ENCODE measurements around the gene ANKRD52.

DNA sequence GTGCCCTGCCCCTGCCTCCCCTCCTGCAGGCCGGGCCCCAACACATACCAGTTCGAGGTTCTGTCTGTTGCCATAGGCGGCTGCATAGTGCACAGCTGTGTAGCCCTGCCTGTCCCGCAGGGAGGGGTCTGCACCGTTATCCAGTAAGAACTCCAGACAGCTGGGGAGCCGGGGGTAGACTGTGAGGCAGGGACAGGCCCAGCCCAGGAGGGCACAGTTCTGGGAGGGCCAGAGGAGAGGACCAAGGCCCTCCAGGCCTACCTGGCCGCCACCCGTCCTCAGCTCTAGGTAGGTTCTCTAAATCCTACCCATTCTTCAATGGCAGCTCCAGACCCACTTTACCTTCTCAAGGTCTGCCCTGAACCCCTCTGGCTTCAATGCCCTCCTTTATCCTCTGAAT is 9.5 kb downstream of the ANKRD52 start:
- TF ChIP-seq, protein P1, sequence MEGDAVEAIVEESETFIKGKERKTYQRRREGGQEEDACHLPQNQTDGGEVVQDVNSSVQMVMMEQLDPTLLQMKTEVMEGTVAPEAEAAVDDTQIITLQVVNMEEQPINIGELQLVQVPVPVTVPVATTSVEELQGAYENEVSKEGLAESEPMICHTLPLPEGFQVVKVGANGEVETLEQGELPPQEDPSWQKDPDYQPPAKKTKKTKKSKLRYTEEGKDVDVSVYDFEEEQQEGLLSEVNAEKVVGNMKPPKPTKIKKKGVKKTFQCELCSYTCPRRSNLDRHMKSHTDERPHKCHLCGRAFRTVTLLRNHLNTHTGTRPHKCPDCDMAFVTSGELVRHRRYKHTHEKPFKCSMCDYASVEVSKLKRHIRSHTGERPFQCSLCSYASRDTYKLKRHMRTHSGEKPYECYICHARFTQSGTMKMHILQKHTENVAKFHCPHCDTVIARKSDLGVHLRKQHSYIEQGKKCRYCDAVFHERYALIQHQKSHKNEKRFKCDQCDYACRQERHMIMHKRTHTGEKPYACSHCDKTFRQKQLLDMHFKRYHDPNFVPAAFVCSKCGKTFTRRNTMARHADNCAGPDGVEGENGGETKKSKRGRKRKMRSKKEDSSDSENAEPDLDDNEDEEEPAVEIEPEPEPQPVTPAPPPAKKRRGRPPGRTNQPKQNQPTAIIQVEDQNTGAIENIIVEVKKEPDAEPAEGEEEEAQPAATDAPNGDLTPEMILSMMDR (conservative IDR thresholded peaks at IDR 0.05; ENCODE audit: low read length), result no peak
- no peak for TF ChIP-seq EZH2phosphoT487 (IDR thresholded peaks at IDR 0.05; ENCODE audit: borderline replicate concordance)
